Tibial artery (tissue), 4 donors: ENCODE measurements around the gene TCF4.

Source experiments
- DNase-seq, 2 donors: peaks; one replicate each; pipeline ENCODE4 v3.0.0-alpha.2; 2019
- H3K27ac ChIP-seq, 2 donors: fragments of 200-600 bp; sonication (generic) in 1 of 2; 1 replicate in 1 of 2; 2 replicates in 1 of 2; pipeline ENCODE4 v1.5.1; 2018 to 2019; ENCODE audit warnings: mild to moderate bottlenecking in 1 of 2
- H3K27me3 ChIP-seq, 2 donors: fragments of 200-600 bp; sonication (generic) in 1 of 2; one replicate each; pipeline versions ENCODE4 v1.5.1 to v1.6.0; 2016 to 2019
- H3K36me3 ChIP-seq, 3 donors: fragments of 200-600 bp; sonication (generic) in 2 of 3; one replicate each; pipeline ENCODE4 v1.5.1; 2016 to 2019; ENCODE audit warnings: mild to moderate bottlenecking in 2 of 3
- H3K4me1 ChIP-seq, 4 donors: fragments of 200-600 bp; sonication (generic) in 2 of 4; 1 replicate in 3 of 4; 2 replicates in 1 of 4; pipeline ENCODE4 v1.5.1; 2016 to 2019
- H3K4me3 ChIP-seq, 2 donors: fragments of 200-600 bp; sonication (generic) in 1 of 2; 1 replicate in 1 of 2; 2 replicates in 1 of 2; pipeline ENCODE4 v1.5.1; 2018 to 2019; ENCODE audit warnings: mild to moderate bottlenecking in 2 of 2
- H3K9me3 ChIP-seq, 3 donors: fragments of 200-600 bp; sonication (generic) in 1 of 3; one replicate each; pipeline ENCODE4 v1.5.1; 2016 to 2019
- intact Hi-C: fragments of 100-400 bp; cut with DNase I; formaldehyde crosslinking; loops from one replicate; pipeline ENCODE4 v1.15.0; 2023; ENCODE audit warnings: low total_unique reads
- TF ChIP-seq, protein P1 (sequence below), 2 experiments: fragments of 200-600 bp in 1 of 2; fragments of 450-650 bp in 1 of 2; IDR thresholded peaks; one replicate each; pipeline ENCODE4 v1.5.1; 2017 to 2019; ENCODE audit warnings: antibody characterized with exemption in 2 of 2, mild to moderate bottlenecking in 1 of 2, moderate library complexity in 1 of 2

Gene TCF4

GRCh38 chr18:55321265-55322177, 266.5 kb downstream of the TCF4 start:
- intact Hi-C loops = loop anchor here (5.0 to 10.0 kb wide), 3 partner anchors 79 to 266 kb away; partner anchors contain the start of gene TCF4
- no peaks in the 10 kb centered on the region for H3K9me3 ChIP-seq
- peak overlapping the region; percentile 84 to 88 for H3K27ac ChIP-seq
- DNase-seq = peak; percentile 91 to 92
- peaks cover 0 to 27% (median 4%) of the 10 kb centered on the region in 4 donors for H3K4me1 ChIP-seq
- no peaks in the 10 kb centered on the region for H3K27me3 ChIP-seq
- H3K36me3 ChIP-seq = no peaks in the 10 kb centered on the region
- H3K4me3 ChIP-seq = peak overlapping the region; percentile 56 to 70
- TF ChIP-seq, protein P1, sequence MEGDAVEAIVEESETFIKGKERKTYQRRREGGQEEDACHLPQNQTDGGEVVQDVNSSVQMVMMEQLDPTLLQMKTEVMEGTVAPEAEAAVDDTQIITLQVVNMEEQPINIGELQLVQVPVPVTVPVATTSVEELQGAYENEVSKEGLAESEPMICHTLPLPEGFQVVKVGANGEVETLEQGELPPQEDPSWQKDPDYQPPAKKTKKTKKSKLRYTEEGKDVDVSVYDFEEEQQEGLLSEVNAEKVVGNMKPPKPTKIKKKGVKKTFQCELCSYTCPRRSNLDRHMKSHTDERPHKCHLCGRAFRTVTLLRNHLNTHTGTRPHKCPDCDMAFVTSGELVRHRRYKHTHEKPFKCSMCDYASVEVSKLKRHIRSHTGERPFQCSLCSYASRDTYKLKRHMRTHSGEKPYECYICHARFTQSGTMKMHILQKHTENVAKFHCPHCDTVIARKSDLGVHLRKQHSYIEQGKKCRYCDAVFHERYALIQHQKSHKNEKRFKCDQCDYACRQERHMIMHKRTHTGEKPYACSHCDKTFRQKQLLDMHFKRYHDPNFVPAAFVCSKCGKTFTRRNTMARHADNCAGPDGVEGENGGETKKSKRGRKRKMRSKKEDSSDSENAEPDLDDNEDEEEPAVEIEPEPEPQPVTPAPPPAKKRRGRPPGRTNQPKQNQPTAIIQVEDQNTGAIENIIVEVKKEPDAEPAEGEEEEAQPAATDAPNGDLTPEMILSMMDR (IDR thresholded peaks at IDR 0.05) = no peak

GRCh38 chr18:55320424-55321264, 267.3 kb downstream of the TCF4 start:
- H3K27me3 ChIP-seq = no peaks in the 10 kb centered on the region
- no peaks in the 10 kb centered on the region for H3K9me3 ChIP-seq
- no peak for DNase-seq
- H3K4me1 ChIP-seq = peaks cover 0 to 27% (median 5%) of the 10 kb centered on the region in 4 donors
- TF ChIP-seq, protein P1 (IDR thresholded peaks at IDR 0.05) = no peak
- H3K27ac ChIP-seq = peak overlapping the region; percentile 84 to 88
- intact Hi-C loops = loop anchor here (5.0 to 10.0 kb wide), 3 partner anchors 78 to 267 kb away; partner anchors contain the start of gene TCF4
- H3K36me3 ChIP-seq = no peaks in the 10 kb centered on the region
- peak overlapping the region; percentile 56 to 70 for H3K4me3 ChIP-seq

GRCh38 chr18:55319459-55320193, 268.4 kb downstream of the TCF4 start:
- TF ChIP-seq, protein P1 (IDR thresholded peaks at IDR 0.05) = no peak
- DNase-seq = no peak
- intact Hi-C loops = loop anchor here (5.0 to 10.0 kb wide), 3 partner anchors 77 to 268 kb away; partner anchors contain the start of gene TCF4
- Histone ChIP-seq H3K27ac (peak overlapping the region; percentile 84 to 88), H3K9me3 (no peaks in the 10 kb centered on the region), H3K4me3 (peak overlapping the region; percentile 56 to 70), H3K4me1 (peaks cover 0 to 36% (median 5%) of the 10 kb centered on the region in 4 donors), H3K27me3 (no peaks in the 10 kb centered on the region), H3K36me3 (no peaks in the 10 kb centered on the region)

DNA sequence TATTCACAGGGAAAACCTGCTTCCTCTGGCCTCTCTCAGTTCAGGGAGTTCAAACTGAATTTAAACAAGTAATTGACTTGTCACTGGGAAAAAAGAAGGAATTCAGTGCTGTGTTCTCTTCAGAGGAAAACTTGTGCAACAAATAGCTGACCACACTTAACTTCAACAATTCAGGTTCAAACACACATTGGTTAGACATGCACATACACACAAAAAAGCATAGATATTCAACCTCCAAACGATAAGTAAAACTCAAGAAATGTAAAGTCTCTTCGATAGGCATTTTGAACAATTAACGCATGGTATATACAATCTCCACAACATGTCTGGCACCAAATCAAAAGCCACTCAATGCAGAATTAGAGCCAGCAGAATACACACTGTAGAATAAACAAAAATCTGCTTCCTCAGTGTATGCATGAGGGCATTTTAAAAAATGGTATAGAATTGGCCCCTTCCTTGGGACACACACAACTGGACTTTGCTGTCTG, 269.0 kb downstream of the TCF4 start:
- H3K27me3 ChIP-seq = no peaks in the 10 kb centered on the region
- H3K4me1 ChIP-seq = peaks cover 0 to 36% (median 5%) of the 10 kb centered on the region in 4 donors
- H3K36me3 ChIP-seq = no peaks in the 10 kb centered on the region
- H3K27ac ChIP-seq = peak overlapping the region; percentile 84 to 88
- no peaks in the 10 kb centered on the region for H3K9me3 ChIP-seq
- H3K4me3 ChIP-seq = peak overlapping the region; percentile 56 to 70
- DNase-seq = no peak
- intact Hi-C loops = no loop called here
- TF ChIP-seq, protein P1 (IDR thresholded peaks at IDR 0.05) = no peak

- peaks cover 0 to 32% (median 5%) of the 10 kb centered on the region in 4 donors for H3K4me1 ChIP-seq
- intact Hi-C loops = no loop called here
- no peak overlapping the region for H3K4me3 ChIP-seq
These were observed 270.1 kb downstream of the TCF4 start for GRCh38 chr18:55317864-55318263.

More at GRCh38 chr18:55317864-55318263, 270.1 kb downstream of the TCF4 start:
- no peaks in the 10 kb centered on the region for H3K36me3 ChIP-seq
- H3K27me3 ChIP-seq = no peaks in the 10 kb centered on the region
- H3K27ac ChIP-seq = peak overlapping the region in 1 of 2 donors; percentile 5
- TF ChIP-seq, protein P1 (IDR thresholded peaks at IDR 0.05) = no peak
- DNase-seq = no peak
- no peaks in the 10 kb centered on the region for H3K9me3 ChIP-seq
